HCT116 (cell line): ENCODE measurements around the gene RILPL1. TPM values are rescaled to one million over a fixed set of nuclear protein-coding genes. Genes with fewer than 3 reads are reported as not detected.

Experiments used
- ATAC-seq: fragments of 200-7000 bp; cut with Tn5 transposase; 2 replicates; pipeline ENCODE4 v1.9.1; 2020; ENCODE audit warnings: mild to moderate bottlenecking, moderate library complexity
- BruUV-seq: library from RNA; stranded (reverse); fragments of 400-500 nt; replicated peaks from 2 replicates; lab custom pipeline; 2021; lab: Mats Ljungman, UMichigan
- CTCF ChIA-PET: fragments of 300-600 bp; sonication (Branson Sonifier 250); formaldehyde crosslinking; loops from one replicate; lab custom pipeline; 2021; ENCODE audit warnings: antibody characterized with exemption; lab: Charles Lee
- POLR2A ChIA-PET: fragments of 300-600, 350-600 bp; sonication (Branson Sonifier 250); formaldehyde crosslinking; loops from one replicate; lab custom pipeline; 2021; ENCODE audit warnings: antibody characterized with exemption; lab: Charles Lee
- RAD21 ChIA-PET, 2 experiments: fragments of 300-600 bp; sonication (Branson Sonifier 250); formaldehyde crosslinking; loops; one replicate each; lab custom pipeline; 2023; ENCODE audit warnings: low total read pairs in 2 of 2; ENCODE audit not compliant: uncharacterized antibody in 2 of 2, unreplicated experiment in 2 of 2, low non-redundant PET in 1 of 2; lab: Charles Lee
- DNase-seq: peaks from one replicate; pipeline ENCODE4 v3.0.0-alpha.2; 2010; ENCODE audit warnings: low read depth, low spot score
- H2AFZ ChIP-seq: fragments of 200-600 bp; shearing (Covaris generic), sonication (generic); 2 replicates; pipeline ENCODE4 v1.6.1; 2017; ENCODE audit warnings: low read depth, mixed run types, mixed read lengths, antibody characterized with exemption, low read length; ENCODE audit not compliant: poor library complexity, severe bottlenecking
- H3K27ac ChIP-seq: 2 replicates; pipeline ENCODE4 v1.5.1; 2012; ENCODE audit warnings: low read depth, low read length
- H3K27me3 ChIP-seq: fragments of 200-600 bp; sonication (generic); 2 replicates; pipeline ENCODE4 v1.6.1; 2016; ENCODE audit warnings: mixed run types, low read length, mixed read lengths; ENCODE audit not compliant: insufficient read depth
- H3K36me3 ChIP-seq, 2 experiments: fragments of 200-500 bp in 1 of 2; fragments of 200-600 bp in 1 of 2; sonication (Bioruptor generic) in 1 of 2; sonication (generic) in 1 of 2; 2 replicates each; pipeline versions ENCODE4 v1.5.1 to v1.6.1; 2014 to 2016; ENCODE audit warnings: low read length in 2 of 2, inconsistent platforms in 1 of 2, mixed read lengths in 1 of 2, mixed run types in 1 of 2; ENCODE audit not compliant: insufficient read depth in 2 of 2, control insufficient read depth in 1 of 2
- H3K4me1 ChIP-seq, 2 experiments: fragments of 200-600 bp in 1 of 2; sonication (generic) in 1 of 2; 2 replicates each; pipeline versions ENCODE4 v1.5.1 to v1.6.1; 2012 to 2017; ENCODE audit warnings: low read length in 2 of 2, inconsistent platforms in 1 of 2, mild to moderate bottlenecking in 1 of 2, mixed read lengths in 1 of 2, mixed run types in 1 of 2, moderate library complexity in 1 of 2; ENCODE audit not compliant: insufficient read depth in 2 of 2, control insufficient read depth in 1 of 2
- H3K4me2 ChIP-seq: fragments of 200-600 bp; sonication (generic); 2 replicates; pipeline ENCODE4 v1.6.1; 2017; ENCODE audit warnings: mixed run types, low read length, mixed read lengths
- H3K4me3 ChIP-seq, 2 experiments: fragments of 200-600 bp in 1 of 2; sonication (generic) in 1 of 2; replicated peaks in 1 of 2; 2 replicates each; pipeline ENCODE4 v1.5.1; 2011 to 2016; ENCODE audit warnings: low read length in 2 of 2, control low read depth in 1 of 2, low read depth in 1 of 2, mild to moderate bottlenecking in 1 of 2, mixed read lengths in 1 of 2, mixed run types in 1 of 2
- H3K79me2 ChIP-seq: fragments of 200-600 bp; sonication (generic); 2 replicates; pipeline ENCODE4 v1.6.1; 2017; ENCODE audit warnings: mild to moderate bottlenecking, mixed run types, low read length, moderate library complexity, mixed read lengths; ENCODE audit not compliant: insufficient read depth
- H3K9ac ChIP-seq: fragments of 200-600 bp; sonication (generic); 2 replicates; pipeline ENCODE4 v1.6.1; 2016; ENCODE audit warnings: low read length, mixed read lengths
- H3K9me2 ChIP-seq: fragments of 200-600 bp; sonication (generic), shearing (Covaris generic); 2 replicates; pipeline ENCODE4 v1.6.1; 2017; ENCODE audit warnings: mixed run types, mild to moderate bottlenecking, moderate library complexity; ENCODE audit not compliant: insufficient read depth
- H3K9me3 ChIP-seq, 2 experiments: fragments of 200-500 bp in 1 of 2; fragments of 200-600 bp in 1 of 2; sonication (Bioruptor generic) in 1 of 2; sonication (generic) in 1 of 2; 2 replicates each; pipeline ENCODE4 v1.6.1; 2014 to 2017; ENCODE audit warnings: low read length in 2 of 2, mixed read lengths in 2 of 2, inconsistent platforms in 1 of 2, low read depth in 1 of 2, mild to moderate bottlenecking in 1 of 2, mixed run types in 1 of 2, moderate library complexity in 1 of 2; ENCODE audit not compliant: control insufficient read depth in 1 of 2, insufficient read depth in 1 of 2
- H4K20me1 ChIP-seq: fragments of 200-600 bp; sonication (generic), shearing (Covaris generic); 2 replicates; pipeline ENCODE4 v1.6.1; 2017; ENCODE audit warnings: mixed run types, mild to moderate bottlenecking, moderate library complexity; ENCODE audit not compliant: insufficient read depth
- ATF3 ChIP-seq: IDR thresholded peaks from 2 replicates; pipeline ENCODE4 v1.6.1; 2012
- CEBPB ChIP-seq: IDR thresholded peaks from 2 replicates; pipeline ENCODE4 v1.6.1; 2012; ENCODE audit warnings: low read depth
- ELF1 ChIP-seq: IDR thresholded peaks from 2 replicates; pipeline ENCODE4 v1.6.1; 2012; ENCODE audit warnings: low read depth, borderline replicate concordance
- EZH2phosphoT487 ChIP-seq: fragments of 200-600 bp; IDR thresholded peaks from 2 replicates; pipeline ENCODE4 v1.6.1; 2018; ENCODE audit warnings: antibody characterized with exemption, borderline replicate concordance
- POLR2A ChIP-seq: IDR thresholded peaks from 2 replicates; pipeline ENCODE4 v1.7.0; 2011; ENCODE audit warnings: borderline replicate concordance; ENCODE audit not compliant: insufficient read depth, insufficient read length; ENCODE audit errors: extremely low read depth
- POLR2AphosphoS5 ChIP-seq: IDR thresholded peaks from 2 replicates; pipeline ENCODE4 v1.6.1; 2011; ENCODE audit warnings: mild to moderate bottlenecking, low read depth, low read length, moderate library complexity
- RAD21 ChIP-seq: IDR thresholded peaks from 2 replicates; pipeline ENCODE4 v1.6.1; 2012; ENCODE audit warnings: low read depth, mild to moderate bottlenecking
- SIN3A ChIP-seq: IDR thresholded peaks from 2 replicates; pipeline ENCODE4 v1.6.1; 2012; ENCODE audit warnings: low read depth
- SP1 ChIP-seq: IDR thresholded peaks from 2 replicates; pipeline ENCODE4 v1.6.1; 2012; ENCODE audit warnings: low read depth
- TCF7L2 ChIP-seq: IDR thresholded peaks from 2 replicates; pipeline ENCODE4 v1.7.0; 2011; ENCODE audit warnings: borderline replicate concordance, inconsistent platforms; ENCODE audit not compliant: insufficient read depth, insufficient read length; ENCODE audit errors: extremely low read depth
- ZFX ChIP-seq: fragments of 450-650 bp; IDR thresholded peaks from 2 replicates; pipeline ENCODE4 v1.6.1; 2017
- intact Hi-C: fragments of 100-400 bp; cut with micrococcal nuclease; formaldehyde crosslinking; loops from 2 replicates; pipeline ENCODE4 v1.10.0; 2022
- total RNA-seq: library from RNA; stranded (reverse); gene quantifications from one replicate; pipeline ENCODE4 v1.2.1, GENCODE V29; 2021; ENCODE audit not compliant: unreplicated experiment
- TF ChIP-seq, protein P1 (sequence below): IDR thresholded peaks from 2 replicates; pipeline ENCODE4 v1.6.1; 2012
- TF ChIP-seq, protein P2 (sequence below): IDR thresholded peaks from 2 replicates; pipeline ENCODE4 v1.6.1; 2012; ENCODE audit warnings: low read depth

The RILPL1 gene
- total RNA-seq, 1 experiment from 2014 or later = 11.8 TPM

- TF ChIP-seq, protein P1, sequence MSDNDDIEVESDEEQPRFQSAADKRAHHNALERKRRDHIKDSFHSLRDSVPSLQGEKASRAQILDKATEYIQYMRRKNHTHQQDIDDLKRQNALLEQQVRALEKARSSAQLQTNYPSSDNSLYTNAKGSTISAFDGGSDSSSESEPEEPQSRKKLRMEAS = no peak
- no peak for TF ChIP-seq SP1
Measured at GRCh38 chr12:123524378-123524777, 9.1 kb downstream of the RILPL1 start (continued).

GRCh38 chr12:123523518-123523917 is 10.0 kb downstream of the RILPL1 start:
- Histone ChIP-seq H3K79me2 (no peaks in the 10 kb centered on the region), H3K4me1 (no peaks in the 10 kb centered on the region), H3K9me3 (no peaks in the 10 kb centered on the region), H3K4me2 (no peak overlapping the region), H3K9me2 (no peaks in the 10 kb centered on the region), H3K36me3 (peaks cover 4 to 14% of the 10 kb centered on the region in 2 experiments; a peak in 3 of 4 replicates), H3K27me3 (no peaks in the 10 kb centered on the region), H2AFZ (no peak overlapping the region), H3K4me3 (no peak overlapping the region), H4K20me1 (no peaks in the 10 kb centered on the region)
- intact Hi-C loops = no loop called here
- POLR2A ChIA-PET = no interaction called here
- no peak for DNase-seq
- ATAC-seq = no peak
- BruUV-seq = no TSS peak
- RAD21 ChIA-PET = no interaction called here
- CTCF ChIA-PET = no interaction called here
- no peak for TF ChIP-seq ATF3
- no peak for TF ChIP-seq SP1
- TF ChIP-seq CEBPB = no peak
- TF ChIP-seq RAD21 = no peak
- TF ChIP-seq EZH2phosphoT487 = no peak
- no peak for TF ChIP-seq POLR2A
- TF ChIP-seq ZFX = no peak
- TF ChIP-seq POLR2AphosphoS5 = no peak
- no peak for TF ChIP-seq ELF1
- TF ChIP-seq TCF7L2 = no peak
- no peak for TF ChIP-seq SIN3A
- TF ChIP-seq, protein P2, sequence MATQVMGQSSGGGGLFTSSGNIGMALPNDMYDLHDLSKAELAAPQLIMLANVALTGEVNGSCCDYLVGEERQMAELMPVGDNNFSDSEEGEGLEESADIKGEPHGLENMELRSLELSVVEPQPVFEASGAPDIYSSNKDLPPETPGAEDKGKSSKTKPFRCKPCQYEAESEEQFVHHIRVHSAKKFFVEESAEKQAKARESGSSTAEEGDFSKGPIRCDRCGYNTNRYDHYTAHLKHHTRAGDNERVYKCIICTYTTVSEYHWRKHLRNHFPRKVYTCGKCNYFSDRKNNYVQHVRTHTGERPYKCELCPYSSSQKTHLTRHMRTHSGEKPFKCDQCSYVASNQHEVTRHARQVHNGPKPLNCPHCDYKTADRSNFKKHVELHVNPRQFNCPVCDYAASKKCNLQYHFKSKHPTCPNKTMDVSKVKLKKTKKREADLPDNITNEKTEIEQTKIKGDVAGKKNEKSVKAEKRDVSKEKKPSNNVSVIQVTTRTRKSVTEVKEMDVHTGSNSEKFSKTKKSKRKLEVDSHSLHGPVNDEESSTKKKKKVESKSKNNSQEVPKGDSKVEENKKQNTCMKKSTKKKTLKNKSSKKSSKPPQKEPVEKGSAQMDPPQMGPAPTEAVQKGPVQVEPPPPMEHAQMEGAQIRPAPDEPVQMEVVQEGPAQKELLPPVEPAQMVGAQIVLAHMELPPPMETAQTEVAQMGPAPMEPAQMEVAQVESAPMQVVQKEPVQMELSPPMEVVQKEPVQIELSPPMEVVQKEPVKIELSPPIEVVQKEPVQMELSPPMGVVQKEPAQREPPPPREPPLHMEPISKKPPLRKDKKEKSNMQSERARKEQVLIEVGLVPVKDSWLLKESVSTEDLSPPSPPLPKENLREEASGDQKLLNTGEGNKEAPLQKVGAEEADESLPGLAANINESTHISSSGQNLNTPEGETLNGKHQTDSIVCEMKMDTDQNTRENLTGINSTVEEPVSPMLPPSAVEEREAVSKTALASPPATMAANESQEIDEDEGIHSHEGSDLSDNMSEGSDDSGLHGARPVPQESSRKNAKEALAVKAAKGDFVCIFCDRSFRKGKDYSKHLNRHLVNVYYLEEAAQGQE = no peak
- TF ChIP-seq, all 23 proteins: peak for 0
- Histone ChIP-seq H3K9ac (no peak overlapping the region), H3K27ac (no peak overlapping the region)
